H9 (cell line): Measurements from ENCODE around the gene TMEM270. TPM values are rescaled to one million over a fixed set of nuclear protein-coding genes. Genes with fewer than 3 reads are reported as not detected.

Experiments
- DNase-seq: peaks from one replicate; pipeline ENCODE4 v3.0.0-alpha.2; 2017
- H2AFZ ChIP-seq: one replicate; pipeline ENCODE4 v1.6.1; 2013; ENCODE audit warnings: mild to moderate bottlenecking, low read length, control low read depth, moderate library complexity
- H2AK5ac ChIP-seq: 2 replicates; pipeline ENCODE4 v1.6.1; 2013; ENCODE audit warnings: low read length, control low read depth, mixed read lengths; ENCODE audit not compliant: insufficient read length
- H2BK120ac ChIP-seq: one replicate; pipeline ENCODE4 v1.6.1; 2013; ENCODE audit warnings: low read depth, mild to moderate bottlenecking, low read length, control low read depth, inconsistent platforms; ENCODE audit not compliant: poor library complexity, severe bottlenecking
- H2BK12ac ChIP-seq: 2 replicates; pipeline ENCODE4 v1.6.1; 2013; ENCODE audit warnings: low read length, control low read depth, mixed read lengths, low read depth; ENCODE audit not compliant: insufficient read length
- H2BK15ac ChIP-seq: 2 replicates; pipeline ENCODE4 v1.6.1; 2013; ENCODE audit warnings: low read depth, low read length, control low read depth
- H2BK20ac ChIP-seq: one replicate; pipeline ENCODE4 v1.6.1; 2013; ENCODE audit warnings: low read depth, mild to moderate bottlenecking, low read length, control low read depth, inconsistent platforms; ENCODE audit not compliant: poor library complexity, severe bottlenecking
- H2BK5ac ChIP-seq: 2 replicates; pipeline ENCODE4 v1.6.1; 2013; ENCODE audit warnings: low read length, control low read depth, mixed read lengths; ENCODE audit not compliant: insufficient read length
- H3K14ac ChIP-seq: 2 replicates; pipeline ENCODE4 v1.6.1; 2013; ENCODE audit warnings: low read length, control low read depth; ENCODE audit not compliant: insufficient read depth
- H3K18ac ChIP-seq: 2 replicates; pipeline ENCODE4 v1.6.1; 2013; ENCODE audit warnings: low read depth, mild to moderate bottlenecking, mixed read lengths, low read length, control low read depth; ENCODE audit not compliant: insufficient read length
- H3K23ac ChIP-seq: 2 replicates; pipeline ENCODE4 v1.6.1; 2013; ENCODE audit warnings: low read length, control low read depth, mixed read lengths, low read depth; ENCODE audit not compliant: insufficient read length
- H3K23me2 ChIP-seq: 2 replicates; pipeline ENCODE4 v1.6.1; 2013; ENCODE audit warnings: low read depth, mild to moderate bottlenecking, mixed read lengths, low read length, control low read depth; ENCODE audit not compliant: insufficient read length, poor library complexity, severe bottlenecking
- H3K27ac ChIP-seq: 2 replicates; pipeline ENCODE4 v1.5.1; 2013; ENCODE audit warnings: low read length, control low read depth, mixed read lengths, low read depth; ENCODE audit not compliant: insufficient read length
- H3K27me3 ChIP-seq: 2 replicates; pipeline ENCODE4 v1.6.1; 2013; ENCODE audit warnings: low read length, control low read depth, inconsistent platforms; ENCODE audit not compliant: insufficient read depth
- H3K4ac ChIP-seq: 2 replicates; pipeline ENCODE4 v1.6.1; 2013; ENCODE audit warnings: low read depth, mild to moderate bottlenecking, control low read depth, inconsistent platforms, low read length, moderate library complexity
- H3K4me1 ChIP-seq: 2 replicates; pipeline ENCODE4 v1.6.1; 2013; ENCODE audit warnings: low read length, control low read depth, inconsistent platforms; ENCODE audit not compliant: insufficient read depth
- H3K4me2 ChIP-seq: 2 replicates; pipeline ENCODE4 v1.6.1; 2013; ENCODE audit warnings: low read length, control low read depth, mixed read lengths; ENCODE audit not compliant: insufficient read length, insufficient read depth
- H3K56ac ChIP-seq: 2 replicates; pipeline ENCODE4 v1.6.1; 2013; ENCODE audit warnings: low read depth, mild to moderate bottlenecking, mixed read lengths, low read length, control low read depth; ENCODE audit not compliant: insufficient read length
- H3K79me1 ChIP-seq: 2 replicates; pipeline ENCODE4 v1.6.1; 2013; ENCODE audit warnings: low read depth, mild to moderate bottlenecking, moderate library complexity, low read length, control low read depth, inconsistent platforms; ENCODE audit not compliant: insufficient read depth, poor library complexity, severe bottlenecking
- H3K79me2 ChIP-seq: 2 replicates; pipeline ENCODE4 v1.6.1; 2013; ENCODE audit warnings: low read length, control low read depth, inconsistent platforms; ENCODE audit not compliant: insufficient read depth
- H3K9ac ChIP-seq: 2 replicates; pipeline ENCODE4 v1.6.1; 2013; ENCODE audit warnings: low read length, control low read depth, mixed read lengths; ENCODE audit not compliant: insufficient read length; ENCODE audit errors: extremely low read depth
- H3K9me3 ChIP-seq: one replicate; pipeline ENCODE4 v1.6.1; 2013; ENCODE audit warnings: low read depth, low read length, inconsistent platforms; ENCODE audit not compliant: control insufficient read depth
- H3T11ph ChIP-seq: one replicate; pipeline ENCODE4 v1.6.1; 2013; ENCODE audit warnings: mild to moderate bottlenecking, low read length, control low read depth, inconsistent platforms
- H4K20me1 ChIP-seq: one replicate; pipeline ENCODE4 v1.6.1; 2013; ENCODE audit not compliant: control insufficient read depth, insufficient read length, insufficient read depth
- H4K5ac ChIP-seq: 2 replicates; pipeline ENCODE4 v1.6.1; 2013; ENCODE audit warnings: low read depth, mild to moderate bottlenecking, mixed read lengths, low read length, control low read depth; ENCODE audit not compliant: insufficient read length
- H4K8ac ChIP-seq: replicated peaks from 2 replicates; pipeline ENCODE4 v1.6.1; 2013; ENCODE audit warnings: low read length, control low read depth, mixed read lengths, low read depth; ENCODE audit not compliant: insufficient read length
- H4K91ac ChIP-seq: 2 replicates; pipeline ENCODE4 v1.6.1; 2013; ENCODE audit warnings: low read depth, mild to moderate bottlenecking, moderate library complexity, mixed read lengths, low read length, control low read depth; ENCODE audit not compliant: insufficient read length
- H3K27ac Mint-ChIP-seq, 3 experiments: 2 replicates in 2 of 3; 3 replicates in 1 of 3; pipeline ENCODE4 v1.8.0; 2020 to 2021; ENCODE audit warnings: mixed read lengths in 3 of 3, mild to moderate bottlenecking in 1 of 3, moderate library complexity in 1 of 3
- H3K27me3 Mint-ChIP-seq: 2 replicates; pipeline ENCODE4 v1.8.0; 2021; ENCODE audit warnings: low read depth, mild to moderate bottlenecking, moderate library complexity, mixed read lengths
- H3K36me3 Mint-ChIP-seq, 3 experiments: 2 replicates in 2 of 3; 3 replicates in 1 of 3; pipeline ENCODE4 v1.8.0; 2020 to 2021; ENCODE audit warnings: low read depth in 3 of 3, mixed read lengths in 3 of 3; ENCODE audit not compliant: insufficient read depth in 1 of 3
- H3K4me1 Mint-ChIP-seq, 2 experiments: 2 replicates each; pipeline ENCODE4 v1.8.0; 2020; ENCODE audit warnings: mixed read lengths in 2 of 2
- H3K4me3 Mint-ChIP-seq, 2 experiments: 2 replicates in 1 of 2; 3 replicates in 1 of 2; pipeline ENCODE4 v1.8.0; 2020 to 2021; ENCODE audit warnings: mild to moderate bottlenecking in 2 of 2, mixed read lengths in 2 of 2, moderate library complexity in 1 of 2
- H3K9me3 Mint-ChIP-seq, 2 experiments: 2 replicates in 1 of 2; 3 replicates in 1 of 2; pipeline ENCODE4 v1.8.0; 2020; ENCODE audit warnings: mild to moderate bottlenecking in 2 of 2, mixed read lengths in 2 of 2, moderate library complexity in 1 of 2
- CTCF ChIP-seq: fragments of 200-600 bp; sonication (generic); conservative IDR thresholded peaks from 3 replicates; pipeline ENCODE4 v1.8.0; 2021; ENCODE audit warnings: antibody characterized with exemption, mild to moderate bottlenecking
- WGBS: extraction: QIAGEN DNeasy Blood & Tissue Kit; methylation state at CpG from one replicate; pipeline ENCODE4 v1.1.7; 2013; ENCODE audit warnings: missing lambda C conversion rate, low lambda C conversion rate, mixed read lengths; ENCODE audit not compliant: insufficient read length; ENCODE audit errors: extremely low coverage; 5-methylcytosine and 5-hydroxymethylcytosine counted together
- total RNA-seq: library from RNA; stranded (reverse); gene quantifications from 2 replicates; pipeline ENCODE4 v1.2.1, GENCODE V29; 2021

Gene TMEM270
- total RNA-seq, 1 experiment from 2014 or later, result not detected

- DNase-seq, result peak; percentile 29
- Mint-ChIP-seq H3K27me3 (peaks cover 9% of the 10 kb centered on the region; the same call in 1 of the 2 replicates), H3K9me3 (peaks cover 0 to 4% of the 10 kb centered on the region in 2 experiments; a peak in 3 of 5 replicates), H3K36me3 (peaks cover 2 to 7% (median 5%) of the 10 kb centered on the region in 3 experiments; a peak in 4 of 7 replicates), H3K4me1 (peaks cover 52 to 58% of the 10 kb centered on the region in 2 experiments), H3K4me3 (no peak overlapping the region), H3K27ac (peak overlapping the region; percentile 78 to 85 (median 80); a peak in 4 of 7 replicates)
- Histone ChIP-seq H3K9me3 (no peaks in the 10 kb centered on the region), H2AK5ac (no peak overlapping the region), H3K4me1 (peaks cover 15% of the 10 kb centered on the region), H3T11ph (no peak overlapping the region), H2BK5ac (no peak overlapping the region), H4K8ac (no peak overlapping the region), H4K91ac (no peak overlapping the region), H3K27ac (no peak overlapping the region), H3K27me3 (no peaks in the 10 kb centered on the region), H3K9ac (peak overlapping the region; percentile 31), H3K23me2 (peaks cover 9% of the 10 kb centered on the region), H3K4me2 (no peak overlapping the region), H2BK12ac (no peak overlapping the region), H2BK120ac (no peak overlapping the region), H3K18ac (no peak overlapping the region), H2BK20ac (no peak overlapping the region), H3K79me2 (no peaks in the 10 kb centered on the region), H3K4ac (no peak overlapping the region), H4K5ac (no peak overlapping the region), H2BK15ac (no peak overlapping the region), H3K23ac (no peak overlapping the region), H3K14ac (peak overlapping the region; percentile 64; the same call in 1 of the 2 replicates), H3K56ac (no peak overlapping the region), H2AFZ (no peak overlapping the region), H3K79me1 (no peaks in the 10 kb centered on the region), H4K20me1 (no peaks in the 10 kb centered on the region)
- WGBS, result no CpG with 5 or more reads among the region's 13 CpGs
- TF ChIP-seq CTCF, result no peak
Measured at GRCh38 chr7:73832806-73833205, 28.2 kb upstream of the TMEM270 start.
